WTC11 (cell line): ENCODE measurements around the gene VDR.

Experiments
- ATF1 ChIP-seq: sonication (generic); formaldehyde crosslinking; IDR thresholded peaks from 2 replicates; pipeline ENCODE4 v1.8.1; 2023; ENCODE audit warnings: mild to moderate bottlenecking, moderate library complexity, missing genetic modification reagents
- CTCF ChIP-seq: fragments of 200-600 bp; IDR thresholded peaks from 2 replicates; pipeline ENCODE4 v1.8.0; 2022; ENCODE audit warnings: antibody characterized with exemption
- E2F5 ChIP-seq: sonication (generic); formaldehyde crosslinking; IDR thresholded peaks from 2 replicates; pipeline ENCODE4 v1.8.1; 2022; ENCODE audit warnings: mild to moderate bottlenecking, moderate library complexity, missing genetic modification reagents
- NFE2L1 ChIP-seq: sonication (generic); formaldehyde crosslinking; IDR thresholded peaks from 2 replicates; pipeline ENCODE4 v1.8.1; 2023; ENCODE audit warnings: missing genetic modification reagents
- SP1 ChIP-seq: sonication (generic); formaldehyde crosslinking; conservative IDR thresholded peaks from 2 replicates; pipeline ENCODE4 v1.8.1; 2022; ENCODE audit warnings: missing genetic modification reagents
- TEAD1 ChIP-seq: sonication (generic); formaldehyde crosslinking; IDR thresholded peaks from 2 replicates; pipeline ENCODE4 v1.8.0; 2022; ENCODE audit warnings: mild to moderate bottlenecking, missing genetic modification reagents
- TF ChIP-seq, protein P1 (sequence below): sonication (generic); formaldehyde crosslinking; IDR thresholded peaks from 2 replicates; pipeline ENCODE4 v1.8.1; 2022; ENCODE audit warnings: low read depth, missing genetic modification reagents, borderline replicate concordance
- TF ChIP-seq, protein P2 (sequence below): fragments of 250-450 bp; sonication (Bioruptor Pico); IDR thresholded peaks from 2 replicates; pipeline ENCODE4 v2.1.2; 2022; ENCODE audit warnings: mild to moderate bottlenecking, moderate library complexity

DNA sequence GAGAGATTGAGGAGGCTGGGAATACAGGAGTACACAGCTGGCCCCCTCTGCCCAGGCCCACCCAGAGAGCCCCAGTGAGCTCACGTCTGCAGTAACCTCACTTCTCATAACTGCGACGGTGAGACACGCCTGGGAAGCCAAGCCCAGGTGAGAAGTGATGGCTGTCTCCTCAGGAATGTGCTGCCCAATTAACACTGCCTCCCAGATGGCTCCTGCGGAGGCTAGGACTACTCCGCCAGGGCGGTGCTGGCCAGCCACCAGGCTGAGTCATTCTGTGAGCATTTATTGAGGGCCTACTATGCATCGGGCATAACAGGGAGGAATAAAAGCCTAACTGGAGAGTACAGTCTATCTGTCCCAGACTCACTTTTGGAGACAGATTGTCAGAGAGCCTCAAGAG is 49.3 kb upstream of the VDR start:
- TF ChIP-seq CTCF (no peak), ATF1 (CRISPR knock-in tag) (no peak), TEAD1 (CRISPR knock-in tag) (no peak), NFE2L1 (CRISPR knock-in tag) (no peak), SP1 (CRISPR knock-in tag) (no peak), E2F5 (CRISPR knock-in tag) (no peak)
- TF ChIP-seq, protein P1, sequence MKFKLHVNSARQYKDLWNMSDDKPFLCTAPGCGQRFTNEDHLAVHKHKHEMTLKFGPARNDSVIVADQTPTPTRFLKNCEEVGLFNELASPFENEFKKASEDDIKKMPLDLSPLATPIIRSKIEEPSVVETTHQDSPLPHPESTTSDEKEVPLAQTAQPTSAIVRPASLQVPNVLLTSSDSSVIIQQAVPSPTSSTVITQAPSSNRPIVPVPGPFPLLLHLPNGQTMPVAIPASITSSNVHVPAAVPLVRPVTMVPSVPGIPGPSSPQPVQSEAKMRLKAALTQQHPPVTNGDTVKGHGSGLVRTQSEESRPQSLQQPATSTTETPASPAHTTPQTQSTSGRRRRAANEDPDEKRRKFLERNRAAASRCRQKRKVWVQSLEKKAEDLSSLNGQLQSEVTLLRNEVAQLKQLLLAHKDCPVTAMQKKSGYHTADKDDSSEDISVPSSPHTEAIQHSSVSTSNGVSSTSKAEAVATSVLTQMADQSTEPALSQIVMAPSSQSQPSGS, result no peak
- TF ChIP-seq, protein P2, sequence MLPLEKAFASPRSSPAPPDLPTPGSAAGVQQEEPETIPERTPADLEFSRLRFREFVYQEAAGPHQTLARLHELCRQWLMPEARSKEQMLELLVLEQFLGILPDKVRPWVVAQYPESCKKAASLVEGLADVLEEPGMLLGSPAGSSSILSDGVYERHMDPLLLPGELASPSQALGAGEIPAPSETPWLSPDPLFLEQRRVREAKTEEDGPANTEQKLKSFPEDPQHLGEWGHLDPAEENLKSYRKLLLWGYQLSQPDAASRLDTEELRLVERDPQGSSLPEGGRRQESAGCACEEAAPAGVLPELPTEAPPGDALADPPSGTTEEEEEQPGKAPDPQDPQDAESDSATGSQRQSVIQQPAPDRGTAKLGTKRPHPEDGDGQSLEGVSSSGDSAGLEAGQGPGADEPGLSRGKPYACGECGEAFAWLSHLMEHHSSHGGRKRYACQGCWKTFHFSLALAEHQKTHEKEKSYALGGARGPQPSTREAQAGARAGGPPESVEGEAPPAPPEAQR, result no peak
